Stomach smooth muscle (tissue), 2 donors: ENCODE measurements around the gene KDM5C.

Experiments
- H3K27ac ChIP-seq: one replicate; pipeline ENCODE4 v1.7.0; 2013; ENCODE audit warnings: mild to moderate bottlenecking, low read length, inconsistent platforms
- H3K27me3 ChIP-seq, 2 donors: one replicate each; pipeline ENCODE4 v1.7.0; 2013; ENCODE audit warnings: low read length in 2 of 2; ENCODE audit not compliant: insufficient read depth in 2 of 2, control insufficient read depth in 1 of 2
- H3K36me3 ChIP-seq, 2 donors: one replicate each; pipeline ENCODE4 v1.7.0; 2013; ENCODE audit warnings: low read length in 2 of 2; ENCODE audit not compliant: control insufficient read depth in 2 of 2, insufficient read depth in 2 of 2
- H3K4me1 ChIP-seq: one replicate; pipeline ENCODE4 v1.7.0; 2013; ENCODE audit warnings: low read length; ENCODE audit not compliant: control insufficient read depth, insufficient read depth
- H3K4me3 ChIP-seq, 2 donors: one replicate each; pipeline ENCODE4 v1.7.0; 2013; ENCODE audit warnings: low read length in 2 of 2
- H3K9ac ChIP-seq, 2 donors: one replicate each; pipeline ENCODE4 v1.7.0; 2013; ENCODE audit warnings: low read length in 2 of 2, mild to moderate bottlenecking in 1 of 2
- H3K9me3 ChIP-seq, 2 donors: one replicate each; pipeline ENCODE4 v1.7.0; 2013; ENCODE audit warnings: low read length in 2 of 2; ENCODE audit not compliant: control insufficient read depth in 2 of 2
- donor health status: healthy.
- donor health status: Pancreatic carcinoma.

KDM5C gene

DNA sequence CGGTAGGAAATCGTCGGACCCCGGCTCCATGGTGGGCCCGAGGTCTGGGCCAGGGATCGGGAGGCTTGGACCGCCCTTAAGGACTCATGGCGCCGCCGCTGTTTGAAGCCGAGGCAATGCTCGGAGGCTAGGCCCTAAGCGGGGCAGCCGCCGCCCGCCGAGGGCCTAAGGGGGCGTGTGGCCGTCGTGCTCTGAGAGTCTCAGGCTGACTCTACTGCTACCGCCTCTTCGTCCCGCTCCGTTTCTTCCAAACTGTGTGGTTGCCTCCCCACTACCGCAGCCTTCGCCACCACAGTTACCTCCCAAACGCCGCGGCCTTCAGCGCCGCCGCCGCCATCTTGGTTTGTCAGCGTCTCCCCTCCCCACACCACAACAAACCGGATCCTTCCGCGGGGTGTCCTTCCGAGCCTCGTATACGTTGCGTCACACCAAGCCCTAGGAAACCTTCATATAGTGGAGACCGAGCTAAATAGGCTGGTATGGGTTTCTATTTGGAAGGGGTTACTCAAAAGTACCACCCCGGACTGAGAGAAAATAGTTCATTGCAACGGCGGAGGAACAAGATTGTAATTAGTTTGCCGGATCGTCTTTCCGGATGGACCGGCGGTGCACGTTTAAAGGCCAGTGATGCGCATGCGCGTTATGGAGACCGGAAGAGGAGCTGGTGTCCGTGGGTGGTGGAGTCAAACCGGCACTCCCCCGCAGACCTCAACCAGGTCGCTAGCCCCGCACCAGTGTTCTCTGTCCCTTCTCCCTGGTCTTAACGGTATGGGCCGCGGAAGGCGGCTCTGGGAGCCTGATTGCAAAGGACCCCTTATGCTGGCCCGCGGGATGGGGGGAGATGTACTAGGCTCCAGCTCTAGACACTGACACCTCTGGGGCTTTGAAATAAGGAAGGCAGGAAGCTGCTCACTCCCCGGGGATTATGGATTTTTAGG lies at the start of gene KDM5C:
Gene KDM5C (minus strand): TSS at position 348 of the 938 bp plus-strand sequence. CDS start 318 bp downstream, at position 30.
- Histone ChIP-seq H3K4me1 (peaks cover 31% of the 10 kb centered on the region), H3K27me3 (peaks cover 0 to 4% of the 10 kb centered on the region in 2 donors), H3K9me3 (no peaks in the 10 kb centered on the region), H3K27ac (peak within 1 kb of the TSS; percentile 94), H3K36me3 (peaks cover 3 to 10% of the 10 kb centered on the region in 2 donors), H3K9ac (peak within 1 kb of the TSS; percentile 87 to 99), H3K4me3 (peak within 1 kb of the TSS; percentile 78 to 98)

GRCh38 chrX:53272808-53273337 lies 47.9 kb upstream of the KDM5C start:
- Histone ChIP-seq H3K9ac (no peak overlapping the region), H3K9me3 (no peaks in the 10 kb centered on the region), H3K27me3 (peaks cover 0 to 15% of the 10 kb centered on the region in 2 donors), H3K36me3 (peaks cover 0 to 2% of the 10 kb centered on the region in 2 donors), H3K27ac (no peak overlapping the region), H3K4me1 (no peaks in the 10 kb centered on the region), H3K4me3 (no peak overlapping the region)

DNA sequence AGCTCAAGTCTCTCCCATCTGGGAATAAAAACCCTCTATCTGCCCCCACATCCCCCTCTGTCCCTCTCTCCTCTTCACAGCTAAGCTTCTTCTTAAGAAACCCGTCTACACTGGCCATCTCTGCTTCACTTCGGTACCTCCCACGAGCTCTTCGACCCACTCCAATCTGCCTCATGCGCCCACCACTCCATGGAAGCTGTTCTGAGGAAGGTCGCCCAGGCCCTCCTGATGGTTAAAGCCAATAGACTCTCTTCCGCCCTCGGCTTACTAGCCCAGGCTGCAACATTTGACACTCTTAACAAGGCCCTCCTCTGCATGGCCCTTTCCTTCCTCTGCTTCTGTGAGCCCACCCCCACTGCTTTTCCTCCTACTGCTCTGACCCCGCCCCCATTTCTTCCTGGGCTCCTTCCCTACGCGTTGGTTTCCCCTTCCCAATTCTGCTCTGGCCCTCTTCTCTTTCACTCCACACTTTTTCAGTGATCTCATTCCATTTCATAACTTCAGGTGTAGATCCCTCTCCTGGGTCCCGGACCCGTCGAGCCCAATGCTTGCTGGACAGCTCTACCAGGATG lies 44.6 kb upstream of the KDM5C start:
- no peak overlapping the region for H3K4me3 ChIP-seq
- peaks cover 0 to 21% of the 10 kb centered on the region in 2 donors for H3K27me3 ChIP-seq
- no peak overlapping the region for H3K27ac ChIP-seq
- H3K4me1 ChIP-seq, result no peaks in the 10 kb centered on the region
- H3K36me3 ChIP-seq, result peaks cover 0 to 2% of the 10 kb centered on the region in 2 donors
- H3K9me3 ChIP-seq, result no peaks in the 10 kb centered on the region
- H3K9ac ChIP-seq, result no peak overlapping the region

- H3K27ac ChIP-seq, result no peak overlapping the region
- H3K36me3 ChIP-seq, result peaks cover 0 to 2% of the 10 kb centered on the region in 2 donors
- H3K27me3 ChIP-seq, result peaks cover 0 to 30% of the 10 kb centered on the region in 2 donors
- H3K4me1 ChIP-seq, result no peaks in the 10 kb centered on the region
- H3K4me3 ChIP-seq, result no peak overlapping the region
- no peak overlapping the region for H3K9ac ChIP-seq
- no peaks in the 10 kb centered on the region for H3K9me3 ChIP-seq
Measured at GRCh38 chrX:53268173-53268572, 43.2 kb upstream of the KDM5C start.

DNA sequence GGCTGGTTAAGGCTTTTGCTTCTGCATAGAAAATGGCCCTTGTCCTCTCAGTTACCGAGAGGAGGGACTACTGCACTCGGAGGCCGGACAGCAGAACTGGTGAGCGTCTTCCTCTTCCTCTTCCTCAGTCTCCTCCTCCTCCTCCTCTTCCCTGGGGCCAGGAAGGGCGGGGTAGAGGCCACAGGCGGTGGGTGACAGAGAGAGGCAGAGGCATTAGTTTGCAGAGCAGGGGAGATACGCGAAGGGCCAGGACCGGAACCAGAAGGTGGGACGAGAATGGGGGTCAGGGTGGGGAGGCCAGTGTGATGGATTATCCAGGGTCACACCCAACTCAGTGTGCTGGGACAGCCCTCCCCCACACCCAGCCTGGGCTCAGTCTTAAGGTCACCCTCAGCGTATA lies 41.9 kb upstream of the KDM5C start:
- H3K9me3 ChIP-seq, result no peaks in the 10 kb centered on the region
- H3K27me3 ChIP-seq, result peaks cover 0 to 34% of the 10 kb centered on the region in 2 donors
- H3K27ac ChIP-seq, result no peak overlapping the region
- no peak overlapping the region for H3K9ac ChIP-seq
- peaks cover 0 to 2% of the 10 kb centered on the region in 2 donors for H3K36me3 ChIP-seq
- no peak overlapping the region for H3K4me3 ChIP-seq
- no peaks in the 10 kb centered on the region for H3K4me1 ChIP-seq

- H3K9ac ChIP-seq, result no peak overlapping the region
- H3K27ac ChIP-seq, result no peak overlapping the region
- no peak overlapping the region for H3K4me3 ChIP-seq
- H3K36me3 ChIP-seq, result peaks cover 0 to 2% of the 10 kb centered on the region in 2 donors
- H3K4me1 ChIP-seq, result no peaks in the 10 kb centered on the region
- no peaks in the 10 kb centered on the region for H3K9me3 ChIP-seq
- H3K27me3 ChIP-seq, result peaks cover 0 to 33% of the 10 kb centered on the region in 2 donors
Measured at GRCh38 chrX:53265771-53266574, 41.0 kb upstream of the KDM5C start.

DNA sequence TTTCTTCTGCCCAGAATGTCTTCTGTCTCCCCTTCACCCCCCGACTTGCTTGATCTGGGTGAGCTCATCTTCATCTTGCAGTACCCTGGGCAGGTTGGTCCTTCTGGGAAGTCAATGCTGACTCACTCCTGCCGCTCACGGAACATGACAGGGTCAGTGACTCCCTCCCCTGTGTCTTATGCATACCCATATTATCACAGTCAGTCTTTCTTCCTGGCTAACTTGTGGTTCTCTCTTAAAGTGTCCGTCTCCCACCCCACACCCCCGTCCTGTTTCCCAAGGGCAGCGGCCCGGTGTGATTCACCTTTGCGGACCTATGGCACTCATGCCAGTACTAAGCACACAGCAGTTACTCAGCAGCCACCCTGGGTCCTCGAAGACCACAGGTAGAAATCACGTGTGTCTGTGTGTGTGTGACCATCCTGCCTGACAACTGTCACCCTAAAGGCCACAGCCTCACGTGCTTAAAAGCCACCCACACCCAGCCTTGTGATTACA lies 38.6 kb upstream of the KDM5C start:
- Histone ChIP-seq H3K4me1 (no peaks in the 10 kb centered on the region), H3K36me3 (peaks cover 0 to 2% of the 10 kb centered on the region in 2 donors), H3K27me3 (peaks cover 0 to 36% of the 10 kb centered on the region in 2 donors), H3K9ac (no peak overlapping the region), H3K9me3 (no peaks in the 10 kb centered on the region), H3K4me3 (no peak overlapping the region), H3K27ac (no peak overlapping the region)

DNA sequence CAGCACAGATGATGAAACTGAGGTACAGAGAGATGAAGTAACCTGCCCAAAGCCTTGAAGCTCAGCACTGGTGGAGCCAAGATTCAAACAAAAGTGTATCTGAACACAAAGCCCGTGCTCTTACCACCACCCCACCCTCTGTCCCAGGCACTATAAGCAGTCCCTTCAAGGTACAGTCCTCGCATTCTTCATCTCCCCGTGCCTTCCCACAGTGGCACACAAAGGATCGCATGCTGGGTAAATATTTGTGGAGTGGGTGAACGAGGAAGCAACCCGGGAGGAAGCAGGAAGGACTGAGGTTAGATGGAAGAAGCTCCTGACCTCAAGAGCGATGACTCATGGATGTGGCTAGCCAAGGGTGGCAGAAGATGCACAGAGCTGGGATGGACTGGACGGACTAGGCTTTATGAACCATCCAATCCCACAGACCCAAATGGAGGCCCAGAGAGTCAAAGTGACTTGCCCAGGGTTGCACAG lies 37.9 kb upstream of the KDM5C start:
- Histone ChIP-seq H3K9me3 (no peaks in the 10 kb centered on the region), H3K4me3 (no peak overlapping the region), H3K36me3 (no peaks in the 10 kb centered on the region), H3K27me3 (peaks cover 0 to 35% of the 10 kb centered on the region in 2 donors), H3K9ac (no peak overlapping the region), H3K4me1 (no peaks in the 10 kb centered on the region), H3K27ac (no peak overlapping the region)

GRCh38 chrX:53262189-53262917 lies 37.3 kb upstream of the KDM5C start:
- H3K4me1 ChIP-seq, result peaks cover 3% of the 10 kb centered on the region
- no peaks in the 10 kb centered on the region for H3K9me3 ChIP-seq
- no peaks in the 10 kb centered on the region for H3K36me3 ChIP-seq
- H3K27ac ChIP-seq, result no peak overlapping the region
- H3K27me3 ChIP-seq, result peaks cover 0 to 32% of the 10 kb centered on the region in 2 donors
- H3K9ac ChIP-seq, result no peak overlapping the region
- no peak overlapping the region for H3K4me3 ChIP-seq
